ENCODE data around the gene TWIST2. TPM values are rescaled to one million over a fixed set of nuclear protein-coding genes. Genes with fewer than 3 reads are reported as not detected.

The TWIST2 gene
- total RNA-seq, 1 experiment from 2014 or later: not detected

DNA sequence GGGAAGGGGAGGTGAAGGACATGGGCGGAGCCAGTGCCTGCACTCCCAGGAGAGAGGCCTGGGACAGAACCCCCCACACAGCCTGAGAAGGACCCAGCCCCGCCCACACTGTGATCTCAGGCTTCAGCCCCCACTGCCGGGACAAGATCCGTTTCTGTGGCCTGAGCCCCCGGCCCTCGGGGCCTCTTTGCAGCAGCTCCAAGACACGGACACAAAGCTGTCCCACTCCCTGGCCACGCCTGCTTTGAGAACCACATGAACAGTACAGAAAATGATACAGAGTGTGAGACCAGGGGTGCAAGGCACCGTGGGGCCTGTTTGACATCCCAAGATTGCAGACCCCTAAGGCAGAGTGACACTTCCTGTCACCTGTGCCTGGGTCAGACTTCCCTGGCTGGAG lies 74.5 kb downstream of the TWIST2 start:
- DNase-seq (ENCODE audit: low spot score): no peak
- intact Hi-C loops (cut with micrococcal nuclease; ENCODE audit: unreplicated experiment): no loop called here
- no TSS peak for BruUV-seq (replicated peaks)
- TF ChIP-seq, protein P1, sequence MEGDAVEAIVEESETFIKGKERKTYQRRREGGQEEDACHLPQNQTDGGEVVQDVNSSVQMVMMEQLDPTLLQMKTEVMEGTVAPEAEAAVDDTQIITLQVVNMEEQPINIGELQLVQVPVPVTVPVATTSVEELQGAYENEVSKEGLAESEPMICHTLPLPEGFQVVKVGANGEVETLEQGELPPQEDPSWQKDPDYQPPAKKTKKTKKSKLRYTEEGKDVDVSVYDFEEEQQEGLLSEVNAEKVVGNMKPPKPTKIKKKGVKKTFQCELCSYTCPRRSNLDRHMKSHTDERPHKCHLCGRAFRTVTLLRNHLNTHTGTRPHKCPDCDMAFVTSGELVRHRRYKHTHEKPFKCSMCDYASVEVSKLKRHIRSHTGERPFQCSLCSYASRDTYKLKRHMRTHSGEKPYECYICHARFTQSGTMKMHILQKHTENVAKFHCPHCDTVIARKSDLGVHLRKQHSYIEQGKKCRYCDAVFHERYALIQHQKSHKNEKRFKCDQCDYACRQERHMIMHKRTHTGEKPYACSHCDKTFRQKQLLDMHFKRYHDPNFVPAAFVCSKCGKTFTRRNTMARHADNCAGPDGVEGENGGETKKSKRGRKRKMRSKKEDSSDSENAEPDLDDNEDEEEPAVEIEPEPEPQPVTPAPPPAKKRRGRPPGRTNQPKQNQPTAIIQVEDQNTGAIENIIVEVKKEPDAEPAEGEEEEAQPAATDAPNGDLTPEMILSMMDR (conservative IDR thresholded peaks at IDR 0.05; ENCODE audit: low read depth, low read length): no peak
- no peak for TF ChIP-seq EZH2 (IDR thresholded peaks at IDR 0.05; ENCODE audit: borderline replicate concordance, low read depth, low read length, poor library complexity, severe bottlenecking)
- ChIA-PET POLR2A (ENCODE audit: low non-redundant PET) (no interaction called here), CTCF (no interaction called here)
- no peaks in the 10 kb centered on the region for H3K4me1 ChIP-seq (ENCODE audit: insufficient read depth, low read length, poor library complexity, severe bottlenecking)
- no peaks in the 10 kb centered on the region for H3K36me3 ChIP-seq (ENCODE audit: insufficient read depth, low read length, poor library complexity, severe bottlenecking)
- no peaks in the 10 kb centered on the region for H3K9me3 ChIP-seq (ENCODE audit: low read depth, low read length, poor library complexity, severe bottlenecking)
- no peak overlapping the region for H3K4me3 ChIP-seq (ENCODE audit: low read depth, low read length, poor library complexity, severe bottlenecking)
- H3K27me3 ChIP-seq (replicated peaks; ENCODE audit: insufficient read depth, low read depth, low read length, poor library complexity): peaks cover 17% of the 10 kb centered on the region
- H3K27ac ChIP-seq (ENCODE audit: low read depth, low read length, poor library complexity, severe bottlenecking): no peak overlapping the region

DNA sequence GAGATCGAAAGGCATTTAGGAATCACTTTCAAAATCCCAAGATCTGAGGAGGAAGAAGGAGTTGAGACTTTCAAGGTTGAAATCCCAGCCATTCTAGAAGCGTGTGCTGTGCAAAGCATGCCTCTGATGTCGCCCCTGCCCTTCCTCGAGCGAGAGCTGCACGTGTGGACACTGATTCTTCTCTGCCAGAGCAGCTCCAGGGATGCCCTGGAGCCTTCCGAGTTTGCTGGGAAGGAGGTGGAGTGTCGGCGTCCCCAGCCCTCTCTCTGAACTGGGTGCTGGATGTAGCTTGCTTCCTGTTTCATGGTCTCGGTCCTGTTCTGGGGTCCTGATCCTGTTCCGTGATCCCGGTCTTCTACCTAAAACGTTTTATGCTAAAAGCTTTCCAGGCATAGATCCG lies 76.1 kb downstream of the TWIST2 start:
- no TSS peak for BruUV-seq (replicated peaks)
- CTCF ChIA-PET: no interaction called here

DNA sequence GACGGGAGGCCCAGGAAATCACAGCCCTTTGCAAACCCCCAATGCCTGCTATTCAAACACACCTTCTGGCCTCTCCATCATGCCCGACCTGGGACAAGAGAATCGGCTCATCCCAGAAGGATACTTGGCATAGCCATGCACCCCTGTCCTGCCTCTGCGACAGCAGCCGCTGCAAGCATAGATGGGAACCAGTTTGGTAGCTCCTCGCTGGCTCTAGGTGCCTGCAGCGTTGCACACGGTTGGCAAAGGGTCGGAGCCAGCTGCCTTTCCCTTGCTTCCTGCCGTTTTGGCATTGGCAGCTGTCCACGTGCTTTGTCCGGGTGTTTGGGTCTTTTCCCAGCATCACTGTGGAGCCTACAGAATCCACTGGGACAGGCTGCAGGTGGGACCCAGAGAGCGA lies 76.9 kb downstream of the TWIST2 start:
- H3K4me3 ChIP-seq (ENCODE audit: low read depth, low read length, poor library complexity, severe bottlenecking): no peak overlapping the region
- CTCF ChIA-PET: no interaction called here
- no peaks in the 10 kb centered on the region for H3K9me3 ChIP-seq (ENCODE audit: low read depth, low read length, poor library complexity, severe bottlenecking)
- intact Hi-C loops (cut with micrococcal nuclease; ENCODE audit: unreplicated experiment): no loop called here
- DNase-seq (ENCODE audit: low spot score): no peak
- H3K27me3 ChIP-seq (replicated peaks; ENCODE audit: insufficient read depth, low read depth, low read length, poor library complexity): peaks cover 10% of the 10 kb centered on the region
- no peaks in the 10 kb centered on the region for H3K4me1 ChIP-seq (ENCODE audit: insufficient read depth, low read length, poor library complexity, severe bottlenecking)
- no peak overlapping the region for H3K27ac ChIP-seq (ENCODE audit: low read depth, low read length, poor library complexity, severe bottlenecking)
- no TSS peak for BruUV-seq (replicated peaks)
- TF ChIP-seq, protein P1 (conservative IDR thresholded peaks at IDR 0.05; ENCODE audit: low read depth, low read length): no peak
- TF ChIP-seq EZH2 (IDR thresholded peaks at IDR 0.05; ENCODE audit: borderline replicate concordance, low read depth, low read length, poor library complexity, severe bottlenecking): no peak
- POLR2A ChIA-PET (ENCODE audit: low non-redundant PET): interaction anchor here (0.6 kb wide), 1 partner anchor 739 kb away, joined by 4 read pairs; no protein-coding TSS in a partner anchor
- H3K36me3 ChIP-seq (ENCODE audit: insufficient read depth, low read length, poor library complexity, severe bottlenecking): no peaks in the 10 kb centered on the region

More for the DNA sequence above, 76.1 kb downstream of the TWIST2 start:
- intact Hi-C loops (cut with micrococcal nuclease; ENCODE audit: unreplicated experiment): no loop called here
- Histone ChIP-seq H3K9me3 (ENCODE audit: low read depth, low read length, poor library complexity, severe bottlenecking) (no peaks in the 10 kb centered on the region), H3K4me3 (ENCODE audit: low read depth, low read length, poor library complexity, severe bottlenecking) (no peak overlapping the region), H3K4me1 (ENCODE audit: insufficient read depth, low read length, poor library complexity, severe bottlenecking) (no peaks in the 10 kb centered on the region), H3K36me3 (ENCODE audit: insufficient read depth, low read length, poor library complexity, severe bottlenecking) (no peaks in the 10 kb centered on the region), H3K27ac (ENCODE audit: low read depth, low read length, poor library complexity, severe bottlenecking) (no peak overlapping the region), H3K27me3 (replicated peaks; ENCODE audit: insufficient read depth, low read depth, low read length, poor library complexity) (peaks cover 10% of the 10 kb centered on the region)
- no peak for DNase-seq (ENCODE audit: low spot score)
- TF ChIP-seq EZH2 (IDR thresholded peaks at IDR 0.05; ENCODE audit: borderline replicate concordance, low read depth, low read length, poor library complexity, severe bottlenecking): no peak
- TF ChIP-seq, protein P1 (conservative IDR thresholded peaks at IDR 0.05; ENCODE audit: low read depth, low read length): no peak
- POLR2A ChIA-PET (ENCODE audit: low non-redundant PET): no interaction called here
